ENCODE results near the gene SLC41A3. TPM values are rescaled to one million over a fixed set of nuclear protein-coding genes. Genes with fewer than 3 reads are reported as not detected.

SLC41A3 gene
- total and polyA plus RNA-seq, 2 of the 8 experiments (the other 6 are each of a cell fraction or from before 2014, with no cell fraction given), result 30.2 to 56.4 TPM

DNA sequence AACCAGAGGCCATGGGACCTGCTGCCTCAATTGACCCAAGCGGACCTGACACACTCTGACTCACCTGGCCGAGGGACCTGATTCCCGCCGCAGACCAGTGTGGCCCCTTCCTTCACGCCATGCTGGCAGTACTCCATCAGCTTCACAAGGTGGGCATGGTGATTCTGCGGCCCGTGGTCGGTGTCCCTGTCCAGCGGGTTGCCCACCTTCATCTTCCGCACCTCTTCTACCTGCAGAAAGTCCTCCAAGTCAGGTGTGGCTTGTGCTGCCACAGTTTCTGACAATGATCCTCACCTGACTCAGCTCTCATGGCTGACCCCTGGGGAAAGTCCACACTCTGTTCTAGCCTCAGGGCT is 25.9 kb upstream of the SLC41A3 start:
- CTCF ChIA-PET (ENCODE audit: partially characterized antibody), result interaction anchor here (1.0 to 3.2 kb wide), 3 partner anchors 15 to 50 kb away, joined by 4 to 16 read pairs (median 4); no protein-coding TSS in a partner anchor
- Histone ChIP-seq H3K23ac (ENCODE audit: insufficient read length) (no peak overlapping the region), H4K91ac (replicated peaks; ENCODE audit: insufficient read length, low read length) (no peak overlapping the region), H3K4me2 (ENCODE audit: insufficient read depth in 1 of 2, low read depth in 2 of 2, low read length in 2 of 2) (no peak overlapping the region), H4K5ac (ENCODE audit: insufficient read length, low read depth, low read length) (no peak overlapping the region), H3K4me1 (replicated peaks in 1 of 4; ENCODE audit: control insufficient read depth in 3 of 4, insufficient read depth in 4 of 4, low read length in 3 of 4) (no peaks in the 10 kb centered on the region), H2AFZ (ENCODE audit: low read length) (no peak overlapping the region), H2BK120ac (replicated peaks; ENCODE audit: low read depth, low read length) (no peak overlapping the region), H2BK12ac (ENCODE audit: low read depth, low read length) (no peak overlapping the region), H3K18ac (ENCODE audit: extremely low read depth, low read length) (no peak overlapping the region), H3K14ac (ENCODE audit: insufficient read length) (no peak overlapping the region), H3K4me3 (ENCODE audit: extremely low read depth in 1 of 4, insufficient read depth in 2 of 4, low read depth in 3 of 4, low read length in 4 of 4) (no peak overlapping the region), H4K8ac (ENCODE audit: extremely low read depth, insufficient read depth, low read length) (no peak overlapping the region), H3K36me3 (ENCODE audit: control insufficient read depth in 2 of 4, insufficient read depth in 4 of 4, low read length in 3 of 4) (no peaks in the 10 kb centered on the region), H3K79me2 (ENCODE audit: control insufficient read depth in 1 of 2, insufficient read depth in 2 of 2, low read length in 2 of 2) (no peaks in the 10 kb centered on the region), H4K20me1 (replicated peaks in 1 of 2; ENCODE audit: control insufficient read depth in 1 of 2, insufficient read depth in 2 of 2, low read length in 2 of 2) (no peaks in the 10 kb centered on the region), H3K27ac (ENCODE audit: low read depth, low read length) (no peak overlapping the region), H3K4ac (replicated peaks; ENCODE audit: insufficient read length, low read depth, low read length) (no peak overlapping the region), H3K9ac (replicated peaks in 1 of 4; ENCODE audit: extremely low read depth in 1 of 4, low read depth in 3 of 4, low read length in 3 of 4) (no peak overlapping the region), H3K9me3 (ENCODE audit: insufficient read depth in 2 of 2, low read depth in 1 of 2, low read length in 1 of 2) (no peaks in the 10 kb centered on the region), H2BK20ac (ENCODE audit: low read length) (no peak overlapping the region), H3K27me3 (replicated peaks in 1 of 4; ENCODE audit: control insufficient read depth in 3 of 4, extremely low read depth in 1 of 4, insufficient read depth in 3 of 4, low read length in 3 of 4) (0 out of 7 replicates have a peak, but pooled peaks cover 0 to 2% (median 0%) of the 10 kb centered on the region in 4 experiments), H2AK5ac (ENCODE audit: low read depth, low read length) (no peak overlapping the region), H3K56ac (replicated peaks; ENCODE audit: insufficient read length, low read depth, low read length) (no peak overlapping the region), H3K23me2 (ENCODE audit: low read depth, low read length) (no peaks in the 10 kb centered on the region), H2BK15ac (ENCODE audit: low read length) (no peak overlapping the region), H3K79me1 (ENCODE audit: low read depth, low read length) (no peaks in the 10 kb centered on the region), H2BK5ac (ENCODE audit: low read depth, low read length) (no peak overlapping the region)
- FAIRE-seq (no peak), DNase-seq (ENCODE audit: low read depth in 1 of 2, low spot score in 2 of 2) (peak in 1 of 2 experiments; percentile 24)
- POLR2A ChIA-PET (ENCODE audit: partially characterized antibody), result no interaction called here
- 96% methylated on average over 10 of the region's 10 CpGs; no CpG with 5 or more reads in 1 of the 2 experiments for WGBS, 2 experiments (ENCODE audit: extremely low coverage in 1 of 2, insufficient coverage in 1 of 2, insufficient read length in 1 of 2, insufficient replicate concordance in 2 of 2, low coverage in 1 of 2, low lambda C conversion rate in 2 of 2, missing lambda C conversion rate in 1 of 2)
- TF ChIP-seq, protein P1, sequence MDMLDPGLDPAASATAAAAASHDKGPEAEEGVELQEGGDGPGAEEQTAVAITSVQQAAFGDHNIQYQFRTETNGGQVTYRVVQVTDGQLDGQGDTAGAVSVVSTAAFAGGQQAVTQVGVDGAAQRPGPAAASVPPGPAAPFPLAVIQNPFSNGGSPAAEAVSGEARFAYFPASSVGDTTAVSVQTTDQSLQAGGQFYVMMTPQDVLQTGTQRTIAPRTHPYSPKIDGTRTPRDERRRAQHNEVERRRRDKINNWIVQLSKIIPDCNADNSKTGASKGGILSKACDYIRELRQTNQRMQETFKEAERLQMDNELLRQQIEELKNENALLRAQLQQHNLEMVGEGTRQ (IDR thresholded peaks at IDR 0.05; ENCODE audit: low read length), result no peak
- no peak for TF ChIP-seq TEAD4 (IDR thresholded peaks at IDR 0.05; ENCODE audit: low read depth, low read length)
- TF ChIP-seq CREB1 (IDR thresholded peaks at IDR 0.05), result no peak
- no peak for TF ChIP-seq ZNF274 (IDR thresholded peaks at IDR 0.05; ENCODE audit: borderline replicate concordance, extremely low read depth, low read length)
- no peak for TF ChIP-seq CEBPB (IDR thresholded peaks at IDR 0.05; ENCODE audit: low read depth, low read length)
- no peak for TF ChIP-seq SP2 (IDR thresholded peaks at IDR 0.05; ENCODE audit: low read length)
- no peak for TF ChIP-seq HDAC6 (IDR thresholded peaks at IDR 0.05; ENCODE audit: low read depth, low read length)
- no peak for TF ChIP-seq SIX5 (IDR thresholded peaks at IDR 0.05; ENCODE audit: low read depth, low read length)
- TF ChIP-seq KDM4A (IDR thresholded peaks at IDR 0.05; ENCODE audit: low read depth, low read length, severe bottlenecking), result no peak
- TF ChIP-seq JUN (IDR thresholded peaks at IDR 0.05; ENCODE audit: low read depth, low read length), result no peak
- no peak for TF ChIP-seq SIN3A (conservative IDR thresholded peaks at IDR 0.05 in 1 of 2, IDR thresholded peaks at IDR 0.05 in 1 of 2; ENCODE audit: low read depth in 1 of 2, low read length in 2 of 2)
- TF ChIP-seq, protein P2, sequence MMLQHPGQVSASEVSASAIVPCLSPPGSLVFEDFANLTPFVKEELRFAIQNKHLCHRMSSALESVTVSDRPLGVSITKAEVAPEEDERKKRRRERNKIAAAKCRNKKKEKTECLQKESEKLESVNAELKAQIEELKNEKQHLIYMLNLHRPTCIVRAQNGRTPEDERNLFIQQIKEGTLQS (IDR thresholded peaks at IDR 0.05; ENCODE audit: insufficient read depth, low read depth, low read length), result no peak
- no peak for TF ChIP-seq POU5F1 (IDR thresholded peaks at IDR 0.05; ENCODE audit: low read depth, low read length)
- TF ChIP-seq POLR2A (IDR thresholded peaks at IDR 0.05; ENCODE audit: control extremely low read depth in 1 of 2, low read depth in 2 of 2, low read length in 2 of 2), result no peak
